DOHH2 (cell line): Measurements from ENCODE around the gene OIT3.

Source experiments
- H3F3A ChIP-seq: fragments of 200-600 bp; sonication (generic), shearing (Covaris generic); 2 replicates; pipeline ENCODE4 v1.6.0; 2016; ENCODE audit warnings: antibody characterized with exemption, mild to moderate bottlenecking; ENCODE audit not compliant: control insufficient read depth, insufficient read depth
- H3K27ac ChIP-seq: fragments of 200-600 bp; sonication (generic); 2 replicates; pipeline ENCODE4 v1.5.1; 2014; ENCODE audit warnings: low read depth, mild to moderate bottlenecking, low read length, moderate library complexity
- H3K27me3 ChIP-seq: fragments of 200-600 bp; sonication (generic); 2 replicates; pipeline ENCODE4 v1.6.1; 2014; ENCODE audit warnings: mild to moderate bottlenecking, low read length, mixed read lengths; ENCODE audit not compliant: control insufficient read depth
- H3K36me3 ChIP-seq: fragments of 200-600 bp; sonication (generic); 2 replicates; pipeline ENCODE4 v1.6.1; 2014; ENCODE audit warnings: mild to moderate bottlenecking, low read length, moderate library complexity, mixed read lengths; ENCODE audit not compliant: control insufficient read depth
- H3K4me1 ChIP-seq: fragments of 200-600 bp; sonication (generic); 2 replicates; pipeline ENCODE4 v1.6.1; 2014; ENCODE audit warnings: mild to moderate bottlenecking, low read length, mixed read lengths; ENCODE audit not compliant: control insufficient read depth
- H3K4me2 ChIP-seq: fragments of 200-600 bp; sonication (generic); 2 replicates; pipeline ENCODE4 v1.6.0; 2014; ENCODE audit warnings: mild to moderate bottlenecking, low read length, moderate library complexity
- H3K4me3 ChIP-seq: fragments of 200-600 bp; sonication (generic); 2 replicates; pipeline ENCODE4 v1.5.1; 2014; ENCODE audit warnings: mild to moderate bottlenecking, low read length, mixed read lengths
- H3K79me2 ChIP-seq: fragments of 200-600 bp; sonication (generic); 2 replicates; pipeline ENCODE4 v1.6.1; 2014; ENCODE audit warnings: mild to moderate bottlenecking, low read length, mixed read lengths; ENCODE audit not compliant: control insufficient read depth
- H3K9me2 ChIP-seq: fragments of 200-600 bp; sonication (generic); replicated peaks from 2 replicates; pipeline ENCODE4 v1.6.1; 2014; ENCODE audit warnings: mild to moderate bottlenecking, low read length, mixed read lengths; ENCODE audit not compliant: control insufficient read depth
- H3K9me3 ChIP-seq: fragments of 200-600 bp; sonication (generic); 2 replicates; pipeline ENCODE4 v1.6.1; 2014; ENCODE audit warnings: antibody characterized with exemption, low read length, mixed read lengths; ENCODE audit not compliant: control insufficient read depth, insufficient read depth
- H4K20me1 ChIP-seq: fragments of 200-600 bp; sonication (generic); 2 replicates; pipeline ENCODE4 v1.6.0; 2014; ENCODE audit warnings: low read depth, mild to moderate bottlenecking, antibody characterized with exemption, low read length, moderate library complexity; ENCODE audit not compliant: control insufficient read depth, insufficient read depth
- EZH2phosphoT487 ChIP-seq: fragments of 200-600 bp; sonication (generic); IDR thresholded peaks from 2 replicates; pipeline ENCODE4 v1.6.1; 2017; ENCODE audit warnings: borderline replicate concordance, mild to moderate bottlenecking, antibody characterized with exemption, low read length, moderate library complexity, mixed read lengths
- TF ChIP-seq, protein P1 (sequence below): fragments of 200-600 bp; sonication (generic); IDR thresholded peaks from one replicate; pipeline ENCODE4 v1.5.1; 2014; ENCODE audit warnings: antibody characterized with exemption, mild to moderate bottlenecking, low read depth, low read length; ENCODE audit not compliant: poor library complexity, severe bottlenecking

Gene OIT3

DNA sequence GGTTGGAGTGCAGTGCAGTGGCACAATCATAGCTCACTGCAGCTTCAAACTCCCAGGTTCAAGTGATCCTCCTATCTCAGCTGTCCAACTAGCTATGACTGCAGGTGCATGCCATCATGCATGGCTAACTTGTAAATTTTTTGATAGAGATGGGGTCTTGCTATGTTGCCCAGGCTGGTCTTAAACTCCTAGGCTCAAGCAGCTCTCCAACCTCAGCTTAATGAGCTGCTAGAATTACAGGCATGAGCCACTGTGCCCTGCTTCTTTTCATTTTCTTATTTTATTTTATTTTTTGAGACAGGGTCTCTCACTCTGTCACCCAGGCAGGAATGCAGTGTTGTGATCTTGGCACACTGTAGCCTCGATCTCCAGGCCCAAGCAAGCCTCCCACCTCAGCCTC, 53.4 kb downstream of the OIT3 start:
- no peak overlapping the region for H3K27ac ChIP-seq
- H4K20me1 ChIP-seq: no peaks in the 10 kb centered on the region
- H3K4me1 ChIP-seq: no peaks in the 10 kb centered on the region
- no peak overlapping the region for H3K4me3 ChIP-seq
- H3K4me2 ChIP-seq: no peak overlapping the region
- H3K27me3 ChIP-seq: peaks cover 9% of the 10 kb centered on the region
- H3K9me2 ChIP-seq: no peaks in the 10 kb centered on the region
- no peaks in the 10 kb centered on the region for H3K79me2 ChIP-seq
- no peaks in the 10 kb centered on the region for H3F3A ChIP-seq
- H3K9me3 ChIP-seq: no peaks in the 10 kb centered on the region
- TF ChIP-seq, protein P1, sequence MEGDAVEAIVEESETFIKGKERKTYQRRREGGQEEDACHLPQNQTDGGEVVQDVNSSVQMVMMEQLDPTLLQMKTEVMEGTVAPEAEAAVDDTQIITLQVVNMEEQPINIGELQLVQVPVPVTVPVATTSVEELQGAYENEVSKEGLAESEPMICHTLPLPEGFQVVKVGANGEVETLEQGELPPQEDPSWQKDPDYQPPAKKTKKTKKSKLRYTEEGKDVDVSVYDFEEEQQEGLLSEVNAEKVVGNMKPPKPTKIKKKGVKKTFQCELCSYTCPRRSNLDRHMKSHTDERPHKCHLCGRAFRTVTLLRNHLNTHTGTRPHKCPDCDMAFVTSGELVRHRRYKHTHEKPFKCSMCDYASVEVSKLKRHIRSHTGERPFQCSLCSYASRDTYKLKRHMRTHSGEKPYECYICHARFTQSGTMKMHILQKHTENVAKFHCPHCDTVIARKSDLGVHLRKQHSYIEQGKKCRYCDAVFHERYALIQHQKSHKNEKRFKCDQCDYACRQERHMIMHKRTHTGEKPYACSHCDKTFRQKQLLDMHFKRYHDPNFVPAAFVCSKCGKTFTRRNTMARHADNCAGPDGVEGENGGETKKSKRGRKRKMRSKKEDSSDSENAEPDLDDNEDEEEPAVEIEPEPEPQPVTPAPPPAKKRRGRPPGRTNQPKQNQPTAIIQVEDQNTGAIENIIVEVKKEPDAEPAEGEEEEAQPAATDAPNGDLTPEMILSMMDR: no peak
- no peak for TF ChIP-seq EZH2phosphoT487
- no peaks in the 10 kb centered on the region for H3K36me3 ChIP-seq

- H4K20me1 ChIP-seq: no peaks in the 10 kb centered on the region
- H3K4me3 ChIP-seq: no peak overlapping the region
- H3K4me2 ChIP-seq: no peak overlapping the region
- H3K9me3 ChIP-seq: no peaks in the 10 kb centered on the region
- H3K36me3 ChIP-seq: no peaks in the 10 kb centered on the region
- H3K4me1 ChIP-seq: no peaks in the 10 kb centered on the region
- H3F3A ChIP-seq: no peaks in the 10 kb centered on the region
- H3K27ac ChIP-seq: no peak overlapping the region
- H3K27me3 ChIP-seq: peaks cover 8% of the 10 kb centered on the region
- TF ChIP-seq, protein P1: no peak
- TF ChIP-seq EZH2phosphoT487: no peak
- no peaks in the 10 kb centered on the region for H3K79me2 ChIP-seq
- H3K9me2 ChIP-seq: no peaks in the 10 kb centered on the region
Observed at GRCh38 chr10:72948762-72949161, 55.2 kb downstream of the OIT3 start.

- H4K20me1 ChIP-seq: no peaks in the 10 kb centered on the region
- no peaks in the 10 kb centered on the region for H3K4me1 ChIP-seq
- no peaks in the 10 kb centered on the region for H3K79me2 ChIP-seq
- TF ChIP-seq, protein P1: no peak
- TF ChIP-seq EZH2phosphoT487: no peak
- no peaks in the 10 kb centered on the region for H3K36me3 ChIP-seq
- H3K4me3 ChIP-seq: no peak overlapping the region
- 0 out of 2 replicates have a peak, but pooled peaks cover 3% of the 10 kb centered on the region for H3K27me3 ChIP-seq
- H3K4me2 ChIP-seq: no peak overlapping the region
- no peaks in the 10 kb centered on the region for H3K9me3 ChIP-seq
- H3F3A ChIP-seq: no peaks in the 10 kb centered on the region
- H3K9me2 ChIP-seq: no peaks in the 10 kb centered on the region
- no peak overlapping the region for H3K27ac ChIP-seq
Observed at GRCh38 chr10:72951760-72952159, 58.2 kb downstream of the OIT3 start.

- Histone ChIP-seq H3K36me3 (no peaks in the 10 kb centered on the region), H3K4me3 (no peak overlapping the region), H3K79me2 (no peaks in the 10 kb centered on the region), H3K4me2 (no peak overlapping the region), H3F3A (no peaks in the 10 kb centered on the region), H3K9me2 (no peaks in the 10 kb centered on the region), H3K27ac (no peak overlapping the region), H3K27me3 (0 out of 2 replicates have a peak, but pooled peaks cover 3% of the 10 kb centered on the region), H3K9me3 (no peaks in the 10 kb centered on the region), H3K4me1 (no peaks in the 10 kb centered on the region), H4K20me1 (no peaks in the 10 kb centered on the region)
- TF ChIP-seq, protein P1: no peak
- no peak for TF ChIP-seq EZH2phosphoT487
Observed at GRCh38 chr10:72952189-72952588, 58.6 kb downstream of the OIT3 start.
